H1 (cell line): ENCODE results near the gene SNRNP70.

Experiments
- MAFK ChIP-seq: IDR thresholded peaks from 2 replicates; pipeline ENCODE4 v1.6.1; 2012; ENCODE audit warnings: low read depth, mild to moderate bottlenecking, improper control_type of control experiment, low read length
- POU5F1 ChIP-seq: IDR thresholded peaks from 2 replicates; pipeline ENCODE4 v1.6.1; 2011; ENCODE audit warnings: low read depth, mild to moderate bottlenecking, low read length, moderate library complexity
- RBBP5 ChIP-seq: IDR thresholded peaks from 2 replicates; pipeline ENCODE4 v1.7.1; 2012; ENCODE audit warnings: low read depth, mild to moderate bottlenecking, inconsistent platforms, low read length, moderate library complexity, borderline replicate concordance
- SIX5 ChIP-seq: IDR thresholded peaks from 2 replicates; pipeline ENCODE4 v1.6.1; 2011; ENCODE audit warnings: mild to moderate bottlenecking, low read depth, low read length
- TAF1 ChIP-seq: IDR thresholded peaks from 2 replicates; pipeline ENCODE4 v1.6.1; 2011; ENCODE audit warnings: mild to moderate bottlenecking, low read depth, low read length
- USF2 ChIP-seq: IDR thresholded peaks from 2 replicates; pipeline ENCODE4 v1.6.1; 2011; ENCODE audit warnings: low read length, improper control_type of control experiment
- ZNF274 ChIP-seq: IDR thresholded peaks from 2 replicates; pipeline ENCODE4 v1.7.0; 2012; ENCODE audit warnings: low read length, borderline replicate concordance; ENCODE audit errors: extremely low read depth

DNA sequence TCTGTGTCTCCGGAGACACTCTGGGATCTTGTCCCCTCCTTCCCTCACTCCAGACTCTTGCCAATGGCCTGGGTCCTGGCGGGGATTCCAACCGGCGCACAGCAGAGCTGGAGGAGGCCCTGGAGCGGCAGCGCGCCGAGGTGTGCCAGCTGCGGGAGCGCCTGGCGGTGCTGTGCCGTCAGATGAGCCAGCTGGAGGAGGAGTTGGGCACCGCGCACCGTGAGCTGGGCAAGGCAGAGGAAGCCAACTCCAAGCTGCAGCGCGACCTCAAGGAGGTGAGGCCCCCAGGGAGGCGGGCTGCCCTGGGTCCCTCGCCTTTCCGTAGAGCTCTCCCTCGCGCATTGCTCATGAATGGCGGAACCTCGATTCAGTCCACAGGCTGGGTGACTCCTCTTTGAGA is 45.1 kb downstream of the SNRNP70 start:
- TF ChIP-seq POU5F1, result no peak
- TF ChIP-seq RBBP5, result no peak
- no peak for TF ChIP-seq SIX5
- TF ChIP-seq ZNF274, result no peak
- no peak for TF ChIP-seq USF2
- TF ChIP-seq TAF1, result no peak
- no peak for TF ChIP-seq MAFK
